Measurements from ENCODE around the gene BCKDK. TPM values are rescaled to one million over a fixed set of nuclear protein-coding genes. Genes with fewer than 3 reads are reported as not detected.

Gene BCKDK
- 63.5 and 66.2 TPM in 2 replicates for total RNA-seq

DNA sequence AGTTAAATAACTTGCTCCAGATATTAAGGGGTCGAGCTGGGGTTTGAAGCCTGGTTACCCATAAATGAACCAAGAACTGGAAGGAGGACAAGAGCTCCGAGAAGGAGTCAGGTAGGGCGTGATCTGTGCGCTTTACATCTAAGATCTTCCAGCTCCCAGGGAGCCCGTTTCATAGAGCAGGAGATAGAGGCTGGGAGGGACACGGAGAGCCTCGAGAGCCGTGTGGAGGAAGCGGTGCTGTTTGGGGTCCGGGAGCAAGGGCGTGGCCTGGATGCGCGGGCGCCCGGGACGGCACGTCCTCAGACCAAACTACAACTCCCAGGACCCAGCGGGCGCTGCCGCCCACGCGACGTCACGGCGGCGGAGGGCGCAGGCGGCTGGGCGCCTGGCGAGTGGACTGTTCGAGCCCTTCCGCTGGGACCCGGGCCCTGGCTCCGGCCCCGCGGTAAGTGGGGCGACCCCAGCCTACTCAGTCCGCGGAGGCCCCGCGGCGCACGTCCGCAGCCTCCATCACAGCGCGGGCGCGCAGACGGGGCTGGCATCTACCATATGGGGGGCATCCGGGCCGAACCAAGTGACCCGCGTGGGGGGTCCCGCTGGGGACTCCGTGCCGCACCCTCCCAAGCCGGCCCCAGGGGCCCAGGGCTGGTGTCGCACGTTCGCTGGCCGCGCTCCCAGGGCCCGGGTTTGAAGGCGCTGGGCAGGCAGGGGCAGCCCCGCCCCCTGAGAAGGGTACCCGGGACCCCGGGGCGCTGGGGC, at the start of gene BCKDK:
TSS of gene BCKDK (plus strand) at position 352 of the 759 bp plus-strand sequence. CDS start 838 bp downstream, outside the sequence.

DNA sequence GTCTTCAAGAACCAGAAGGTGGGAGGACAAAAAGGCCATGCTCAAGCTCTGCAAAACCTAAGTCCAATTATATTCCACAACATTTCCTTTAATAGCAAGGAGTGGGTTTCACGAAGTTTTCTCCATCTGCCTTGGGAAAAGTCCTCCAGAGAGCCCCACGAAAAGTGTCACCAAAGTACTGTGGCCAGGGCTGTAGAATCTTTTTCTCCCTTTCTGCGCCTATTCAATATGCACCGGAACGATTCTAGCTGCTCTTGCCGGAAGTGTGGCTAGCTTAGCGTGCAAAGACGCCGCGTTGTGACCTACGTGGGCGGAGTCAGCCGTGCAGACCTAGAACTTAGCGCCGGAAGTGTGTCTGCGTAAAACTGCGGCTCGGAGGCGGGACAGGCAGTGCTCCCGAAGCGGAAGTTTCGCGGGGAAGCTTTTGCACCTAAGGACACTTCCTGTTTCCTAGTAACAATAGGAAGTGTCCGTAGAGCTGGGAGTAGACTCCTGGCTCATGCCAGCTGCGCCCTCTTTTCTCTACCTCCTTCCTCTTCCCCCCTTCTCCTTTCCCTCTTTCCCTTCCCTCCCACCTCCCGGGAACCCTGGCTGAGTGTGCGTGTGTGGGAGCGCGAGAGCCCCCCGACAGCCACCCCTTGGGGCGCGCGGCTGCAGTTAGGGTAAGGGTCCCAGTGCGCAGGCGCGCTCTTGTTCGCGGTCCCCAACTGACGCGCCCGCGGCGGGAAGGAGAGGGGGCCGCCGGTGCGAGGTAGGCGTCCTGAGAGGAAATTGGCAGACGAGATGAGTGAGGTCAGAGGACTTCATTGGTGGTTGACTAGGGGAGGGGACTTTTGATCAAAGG, 34.0 kb upstream of the BCKDK start, which contains the start of the genes ZNF646 and ZNF668:
TSS of gene ZNF646 (plus strand) at position 453 of the 844 bp plus-strand sequence. CDS start 1,903 bp downstream, outside the sequence.
TSS of gene ZNF668 (minus strand) at position 271 of the 844 bp plus-strand sequence. CDS start 9,781 bp downstream, outside the sequence.

DNA sequence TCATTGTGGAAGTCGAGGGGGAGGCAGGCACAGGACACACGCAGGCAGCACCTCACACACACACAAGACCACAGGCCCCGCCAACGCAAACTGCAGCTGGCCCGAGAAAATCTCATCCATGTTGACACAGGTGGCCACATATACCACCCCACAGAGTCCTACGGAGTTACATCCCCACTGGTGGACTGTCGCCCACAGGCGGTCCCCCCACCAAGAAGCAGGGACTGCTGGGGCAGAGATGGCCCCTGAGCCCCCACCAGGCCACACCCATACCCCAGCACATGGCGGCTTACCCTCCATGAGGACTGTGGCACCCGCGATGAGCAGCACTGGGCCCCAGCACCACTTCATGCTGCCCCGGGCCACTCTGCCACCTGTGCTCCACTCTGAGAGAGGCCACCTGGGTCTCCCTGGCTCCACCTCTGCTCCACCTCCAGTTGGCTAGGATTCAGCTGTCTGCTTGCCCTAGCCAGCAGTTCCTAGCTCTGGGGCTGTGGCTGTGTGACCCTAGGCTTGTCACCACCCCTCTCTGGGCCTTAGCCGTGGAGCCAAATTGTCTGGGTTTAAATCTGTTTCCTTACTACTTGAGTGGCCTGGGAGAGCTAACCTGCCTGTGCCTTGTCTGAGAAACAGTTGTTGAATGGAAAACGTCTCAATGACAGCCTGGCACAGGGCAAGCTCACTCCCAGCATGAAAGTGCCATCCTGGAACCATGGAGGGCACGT, 19.6 kb upstream of the BCKDK start, which contains the start of gene PRSS53:
TSS of gene PRSS53 (minus strand) at position 485 of the 725 bp plus-strand sequence. CDS start at position 351, 134 bp downstream.

DNA sequence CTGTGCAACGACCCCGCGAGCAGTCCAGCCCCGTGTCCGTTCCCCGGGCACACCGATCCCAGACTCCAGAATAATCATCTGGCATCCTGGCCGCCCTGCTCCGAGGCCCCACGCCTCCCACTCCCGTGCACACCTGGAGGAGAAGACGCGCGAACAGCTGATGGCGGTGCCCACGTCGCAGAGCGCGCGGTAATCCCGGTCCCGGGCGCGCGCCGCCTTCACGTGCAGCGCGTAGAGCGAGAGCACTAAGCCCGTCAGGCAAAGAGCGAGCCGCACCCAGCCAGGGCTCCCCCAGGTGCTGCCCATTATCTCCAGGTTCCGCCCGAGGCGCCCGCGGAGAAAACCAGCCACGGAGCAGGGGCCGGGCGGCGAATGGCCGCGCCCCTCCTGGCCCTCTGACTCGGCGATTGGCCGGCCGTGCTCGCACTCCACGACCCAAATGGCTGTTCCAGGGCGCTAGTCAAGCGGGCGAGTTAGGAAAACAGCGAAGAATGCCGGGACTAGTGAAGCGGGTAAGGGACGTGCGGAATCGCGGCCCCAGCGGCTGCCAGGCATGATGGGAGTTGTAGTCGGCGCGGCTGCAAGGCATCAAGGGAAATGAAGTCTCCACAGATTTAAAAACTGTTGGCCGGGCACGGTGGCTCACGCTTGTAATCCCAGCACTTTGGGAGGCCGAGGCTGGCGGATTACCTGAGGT, 13.6 kb upstream of the BCKDK start, which contains the start of gene VKORC1:
TSS of gene VKORC1 (minus strand) at position 374 of the 697 bp plus-strand sequence. CDS start at position 306, 68 bp downstream.

DNA sequence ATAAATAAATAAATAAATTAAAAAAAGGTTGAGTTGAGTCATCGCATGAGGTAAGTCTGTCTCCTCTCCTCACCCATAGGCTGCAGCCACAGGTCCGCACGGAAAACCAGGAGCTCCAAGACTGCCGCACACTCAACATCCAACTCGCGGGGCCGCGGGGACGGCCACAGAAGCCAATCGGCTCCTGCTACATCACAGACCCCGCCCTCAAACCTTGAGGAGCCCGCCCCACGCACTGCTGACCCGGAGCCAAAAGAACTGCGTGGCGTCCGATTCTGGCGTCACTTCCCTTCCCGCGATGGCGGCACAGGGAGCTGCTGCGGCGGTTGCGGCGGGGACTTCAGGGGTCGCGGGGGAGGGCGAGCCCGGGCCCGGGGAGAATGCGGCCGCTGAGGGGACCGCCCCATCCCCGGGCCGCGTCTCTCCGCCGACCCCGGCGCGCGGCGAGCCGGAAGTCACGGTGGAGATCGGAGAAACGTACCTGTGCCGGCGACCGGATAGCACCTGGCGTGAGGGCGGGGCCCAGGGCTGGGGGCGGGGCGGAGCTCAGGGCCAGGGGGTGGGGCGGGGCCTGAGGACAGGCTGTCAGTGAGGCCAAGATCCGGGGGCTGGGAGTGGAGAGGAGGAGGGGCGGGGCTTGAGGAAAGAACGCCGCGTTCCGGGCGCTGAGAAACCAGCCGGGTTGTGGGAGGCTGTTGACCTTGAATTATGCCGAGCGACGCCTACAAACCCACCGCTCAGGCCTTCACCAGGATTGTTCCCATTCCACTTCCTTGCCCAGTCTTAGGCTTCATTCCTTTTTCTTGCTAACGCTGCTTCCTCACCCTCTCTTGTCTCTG, 9.4 kb downstream of the BCKDK start, which contains the start of gene KAT8:
TSS of gene KAT8 (plus strand) at position 281 of the 839 bp plus-strand sequence. CDS start at position 299, 18 bp downstream.

DNA sequence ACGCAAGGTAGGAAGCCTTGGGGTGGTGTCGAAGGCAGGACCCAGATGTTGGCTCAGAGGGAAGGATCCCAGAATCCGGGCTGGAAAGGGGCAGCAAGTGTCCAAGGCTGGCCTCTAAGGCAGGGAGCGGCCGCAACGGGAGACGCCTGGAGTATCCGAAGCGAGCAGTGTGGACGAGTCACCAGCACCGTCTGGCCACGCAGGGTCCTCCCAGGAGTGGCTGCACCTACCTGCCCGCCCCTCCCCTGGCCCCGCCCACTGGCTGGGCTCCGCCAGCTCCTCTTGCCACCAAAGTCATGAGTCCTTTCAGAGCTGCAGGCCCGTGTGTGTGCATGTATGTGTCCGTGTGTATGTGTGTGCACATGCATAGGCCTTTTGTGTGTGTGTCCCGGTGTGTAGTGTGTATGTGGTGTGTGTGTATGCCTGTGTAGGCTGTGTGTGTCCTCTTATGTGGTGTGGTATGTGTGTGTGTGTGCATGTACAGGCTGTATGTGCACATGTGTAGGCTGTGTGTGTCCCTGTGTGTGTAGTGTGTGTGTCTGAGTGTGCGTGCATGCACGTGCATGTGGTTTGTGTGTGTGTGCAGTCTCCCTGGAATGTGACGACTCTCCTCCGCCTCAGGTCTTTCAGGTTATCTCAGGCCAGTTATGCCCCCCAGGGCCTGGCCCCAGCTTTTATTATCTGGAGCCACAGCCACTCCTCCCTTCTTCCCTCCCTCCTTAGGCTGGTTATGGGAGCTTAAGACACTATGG, 27.5 kb downstream of the BCKDK start, which contains the start of gene PRSS8:
TSS of gene PRSS8 (minus strand) at position 193 of the 752 bp plus-strand sequence. CDS start 229 bp downstream, outside the sequence.

DNA sequence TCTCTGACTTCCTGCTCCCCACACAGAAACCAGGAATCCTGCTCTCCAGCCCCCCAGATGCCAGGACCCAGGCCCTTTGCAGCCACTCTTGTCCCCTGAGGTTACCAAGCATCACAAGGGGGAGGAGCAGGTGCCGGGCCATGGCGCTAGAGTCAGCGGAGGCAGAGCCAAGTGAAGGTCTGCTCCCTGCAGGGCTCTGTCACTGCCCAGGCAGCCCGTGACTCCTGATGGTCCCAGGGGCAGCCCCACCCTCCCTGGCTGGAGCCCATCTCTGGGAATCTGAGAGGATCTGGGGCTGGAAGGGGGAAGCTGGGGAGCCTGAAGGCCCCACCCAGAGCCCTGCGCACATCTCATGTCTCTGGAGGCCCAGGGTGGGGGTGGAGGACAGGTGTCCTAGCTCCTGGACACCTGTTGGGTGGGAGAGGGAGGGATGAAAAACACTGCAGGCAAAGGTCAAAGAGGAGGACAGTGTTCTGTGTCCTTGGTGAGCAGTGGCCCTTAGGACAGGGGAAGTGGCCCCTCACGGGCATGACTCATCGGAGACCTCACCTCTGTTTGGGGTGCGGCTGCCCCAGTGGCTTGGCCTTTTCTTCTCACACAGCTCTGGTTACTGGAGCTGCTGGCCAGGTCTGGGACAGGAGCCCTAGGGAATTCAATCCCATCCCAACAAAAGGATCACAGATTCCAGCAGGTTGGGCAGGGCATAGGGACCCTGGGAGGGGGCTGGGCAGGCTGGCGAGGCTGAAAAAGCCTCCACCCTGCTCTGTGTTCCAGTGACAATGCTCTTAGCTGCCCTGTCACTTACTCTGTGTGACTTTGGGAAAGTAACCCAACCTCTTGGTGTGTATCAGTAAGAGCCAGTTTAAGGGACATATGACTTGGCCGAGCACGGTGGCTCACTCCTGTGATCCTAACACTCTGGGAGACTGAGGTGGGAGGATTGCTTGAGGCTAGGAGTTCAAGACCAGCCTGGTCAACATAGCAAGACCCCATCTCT, 42.0 kb downstream of the BCKDK start, which contains the start of gene PRSS36:
TSS of gene PRSS36 (minus strand) at position 173 of the 997 bp plus-strand sequence. CDS start at position 142, 31 bp downstream.

Other genes with a start within 250 kb of the BCKDK start
- gene BCL7C, start 214.3 kb upstream of the BCKDK start, total RNA-seq = 79.2 and 85.0 TPM in 2 replicates
- 2.5 and 4.7 TPM in 2 replicates for gene CTF1, start 211.8 kb upstream of the BCKDK start, total RNA-seq
- gene FBXL19, start 184.8 kb upstream of the BCKDK start, total RNA-seq = 16.0 and 19.6 TPM in 2 replicates
- 36.0 and 37.8 TPM in 2 replicates for gene ORAI3, start 159.3 kb upstream of the BCKDK start, total RNA-seq
- 3.7 and 3.9 TPM in 2 replicates for gene SETD1A, start 150.6 kb upstream of the BCKDK start, total RNA-seq
- 20.4 and 20.7 TPM in 2 replicates for gene HSD3B7, start 123.2 kb upstream of the BCKDK start, total RNA-seq
- gene STX1B, start 97.7 kb upstream of the BCKDK start, total RNA-seq = 0.50 and 1.2 TPM in 2 replicates
- 17.5 and 19.3 TPM in 2 replicates for gene STX4, start 74.8 kb upstream of the BCKDK start, total RNA-seq
- 11.9 and 13.1 TPM in 2 replicates for gene ZNF668, start 34.1 kb upstream of the BCKDK start, total RNA-seq
- 12.4 and 12.9 TPM in 2 replicates for gene ZNF646, start 34.0 kb upstream of the BCKDK start, total RNA-seq
- gene PRSS53, start 19.4 kb upstream of the BCKDK start, total RNA-seq = 2.1 and 2.5 TPM in 2 replicates
- gene VKORC1, start 13.6 kb upstream of the BCKDK start, total RNA-seq = 171 and 200 TPM in 2 replicates
- gene KAT8, start 9.3 kb downstream of the BCKDK start, total RNA-seq = 40.9 and 41.2 TPM in 2 replicates
- gene PRSS8, start 27.3 kb downstream of the BCKDK start, total RNA-seq = 0.30 and 1.0 TPM in 2 replicates
- under 0.01 and 0.30 TPM in 2 replicates for gene PRSS36, start 41.7 kb downstream of the BCKDK start, total RNA-seq
- gene FUS, start 71.8 kb downstream of the BCKDK start, total RNA-seq = 51.4 and 86.5 TPM in 2 replicates
- gene PYCARD, start 94.4 kb downstream of the BCKDK start, total RNA-seq = 58.8 and 61.8 TPM in 2 replicates
- under 0.01 TPM in 1 of 2 replicates, not detected in the other for gene TRIM72, start 105.7 kb downstream of the BCKDK start, total RNA-seq
- not detected in 2 replicates for gene PYDC1, start 108.7 kb downstream of the BCKDK start, total RNA-seq
- gene ITGAM, start 151.6 kb downstream of the BCKDK start, total RNA-seq = not detected in 2 replicates
- under 0.01 TPM in 1 of 2 replicates, not detected in the other for gene ITGAX, start 246.8 kb downstream of the BCKDK start, total RNA-seq

All from bronchus fibroblast of lung (primary cell).